Body of pancreas (tissue), 4 donors: ENCODE results near the gene SAG. TPM values are rescaled to one million over a fixed set of nuclear protein-coding genes. Genes with fewer than 3 reads are reported as not detected.

Experiments used
- ATAC-seq: fragments of 150-250 bp; one replicate; pipeline ENCODE4 v1.9.1; 2016
- DNase-seq, 4 donors: peaks; one replicate each; pipeline ENCODE4 v3.0.0-alpha.2; 2019
- H3K27ac ChIP-seq, 4 donors: fragments of 200-600 bp; sonication (generic); 1 replicate in 3 of 4; 2 replicates in 1 of 4; pipeline versions ENCODE4 v1.5.1 to v1.6.1; 2016 to 2019; ENCODE audit warnings: mild to moderate bottlenecking in 1 of 4, mixed read lengths in 1 of 4, moderate library complexity in 1 of 4
- H3K27me3 ChIP-seq, 2 donors: fragments of 200-600 bp; sonication (generic); one replicate each; pipeline ENCODE4 v1.6.0; 2016; ENCODE audit warnings: mild to moderate bottlenecking in 1 of 2
- H3K36me3 ChIP-seq, 2 donors: fragments of 200-600 bp; sonication (generic); replicated peaks in 1 of 2; 2 replicates each; pipeline ENCODE4 v1.5.1; 2016; ENCODE audit warnings: low read depth in 2 of 2; ENCODE audit not compliant: insufficient read depth in 1 of 2
- H3K4me1 ChIP-seq: fragments of 200-600 bp; sonication (generic); one replicate; pipeline ENCODE4 v1.6.0; 2016
- H3K4me3 ChIP-seq, 2 donors: fragments of 200-600 bp; sonication (generic); 1 replicate in 1 of 2; 2 replicates in 1 of 2; pipeline ENCODE4 v1.5.1; 2016 to 2019
- H3K9me3 ChIP-seq, 3 donors: fragments of 200-600 bp; sonication (generic); 1 replicate in 2 of 3; 2 replicates in 1 of 3; pipeline ENCODE4 v1.5.1; 2016
- POLR2A ChIP-seq, 3 donors: fragments of 450-650 bp; IDR thresholded peaks; one replicate each; pipeline ENCODE4 v1.6.1; 2016; ENCODE audit warnings: antibody characterized with exemption in 3 of 3, mild to moderate bottlenecking in 2 of 3
- WGBS, 2 donors: methylation state at CpG; one replicate each; pipeline ENCODE4 v1.1.5; 2017; 5-methylcytosine and 5-hydroxymethylcytosine counted together
- intact Hi-C: fragments of 100-400 bp; cut with DNase I; formaldehyde crosslinking; loops from one replicate; pipeline ENCODE4 v1.15.1; 2023
- total RNA-seq, 2 donors: library from RNA; depleted of rRNA; stranded (reverse); fragments of >200 nt; gene quantifications; one replicate each; pipeline ENCODE4 v1.1.0, GENCODE V29; 2016
- TF ChIP-seq, protein P1 (sequence below), 7 experiments: fragments of 450-650 bp in 4 of 7; fragments of 200-600 bp in 3 of 7; sonication (generic) in 3 of 7; IDR thresholded peaks; one replicate each; pipeline ENCODE4 v1.5.1; 2016 to 2019; ENCODE audit warnings: antibody characterized with exemption in 7 of 7

The SAG gene
- total RNA-seq, 2 donors from 2014 or later: not detected

GRCh38 chr2:233350708-233351107 lies 43.1 kb downstream of the SAG start:
- DNase-seq (peak in 1 of 4 donors; percentile 25), ATAC-seq (no peak)
- intact Hi-C loops: no loop called here
- Histone ChIP-seq H3K4me3 (no peak overlapping the region), H3K27me3 (no peaks in the 10 kb centered on the region), H3K36me3 (no peaks in the 10 kb centered on the region), H3K4me1 (peaks cover 15% of the 10 kb centered on the region), H3K9me3 (no peaks in the 10 kb centered on the region), H3K27ac (no peak overlapping the region)
- no peak for TF ChIP-seq POLR2A (IDR thresholded peaks at IDR 0.05)
- TF ChIP-seq, protein P1, sequence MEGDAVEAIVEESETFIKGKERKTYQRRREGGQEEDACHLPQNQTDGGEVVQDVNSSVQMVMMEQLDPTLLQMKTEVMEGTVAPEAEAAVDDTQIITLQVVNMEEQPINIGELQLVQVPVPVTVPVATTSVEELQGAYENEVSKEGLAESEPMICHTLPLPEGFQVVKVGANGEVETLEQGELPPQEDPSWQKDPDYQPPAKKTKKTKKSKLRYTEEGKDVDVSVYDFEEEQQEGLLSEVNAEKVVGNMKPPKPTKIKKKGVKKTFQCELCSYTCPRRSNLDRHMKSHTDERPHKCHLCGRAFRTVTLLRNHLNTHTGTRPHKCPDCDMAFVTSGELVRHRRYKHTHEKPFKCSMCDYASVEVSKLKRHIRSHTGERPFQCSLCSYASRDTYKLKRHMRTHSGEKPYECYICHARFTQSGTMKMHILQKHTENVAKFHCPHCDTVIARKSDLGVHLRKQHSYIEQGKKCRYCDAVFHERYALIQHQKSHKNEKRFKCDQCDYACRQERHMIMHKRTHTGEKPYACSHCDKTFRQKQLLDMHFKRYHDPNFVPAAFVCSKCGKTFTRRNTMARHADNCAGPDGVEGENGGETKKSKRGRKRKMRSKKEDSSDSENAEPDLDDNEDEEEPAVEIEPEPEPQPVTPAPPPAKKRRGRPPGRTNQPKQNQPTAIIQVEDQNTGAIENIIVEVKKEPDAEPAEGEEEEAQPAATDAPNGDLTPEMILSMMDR (IDR thresholded peaks at IDR 0.05): no peak
- WGBS, 2 donors: 37 to 43% methylated on average over 8 of the region's 8 CpGs

DNA sequence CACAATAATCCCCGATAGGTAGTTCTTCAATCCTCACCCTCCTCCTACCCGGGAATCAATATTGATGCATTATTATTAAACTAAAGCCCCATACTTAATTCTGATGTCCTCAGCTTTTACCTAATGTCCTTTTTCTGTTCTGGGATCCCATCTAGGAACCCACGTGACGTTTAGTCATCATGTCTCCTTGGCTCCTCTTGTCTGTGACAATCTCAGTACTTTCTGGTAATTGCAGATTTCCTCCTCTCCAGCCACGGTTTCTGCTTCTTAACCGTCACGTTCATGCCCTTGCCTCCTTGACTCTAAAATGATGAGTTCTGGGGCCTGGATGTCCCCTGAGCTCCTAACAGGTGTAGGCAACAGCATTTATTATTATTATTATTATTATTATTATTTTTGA lies 43.8 kb downstream of the SAG start:
- Histone ChIP-seq H3K27me3 (no peaks in the 10 kb centered on the region), H3K9me3 (no peaks in the 10 kb centered on the region), H3K4me1 (peaks cover 22% of the 10 kb centered on the region), H3K36me3 (no peaks in the 10 kb centered on the region), H3K4me3 (no peak overlapping the region), H3K27ac (no peak overlapping the region)
- 67 to 79% methylated on average over 7 of the region's 7 CpGs for WGBS, 2 donors
- intact Hi-C loops: no loop called here
- DNase-seq (peak in 1 of 4 donors; percentile 24), ATAC-seq (no peak)
- TF ChIP-seq, protein P1 (IDR thresholded peaks at IDR 0.05): no peak
- TF ChIP-seq POLR2A (IDR thresholded peaks at IDR 0.05): no peak

GRCh38 chr2:233352141-233352842 lies 44.7 kb downstream of the SAG start:
- Histone ChIP-seq H3K27ac (no peak overlapping the region), H3K27me3 (no peaks in the 10 kb centered on the region), H3K36me3 (no peaks in the 10 kb centered on the region), H3K4me3 (no peak overlapping the region), H3K9me3 (no peaks in the 10 kb centered on the region), H3K4me1 (peaks cover 23% of the 10 kb centered on the region)
- DNase-seq (no peak), ATAC-seq (no peak)
- WGBS, 2 donors: 91 to 95% methylated on average over 24 to 25 of the region's 25 CpGs
- TF ChIP-seq, protein P1 (IDR thresholded peaks at IDR 0.05): no peak
- no peak for TF ChIP-seq POLR2A (IDR thresholded peaks at IDR 0.05)
- intact Hi-C loops: no loop called here

DNA sequence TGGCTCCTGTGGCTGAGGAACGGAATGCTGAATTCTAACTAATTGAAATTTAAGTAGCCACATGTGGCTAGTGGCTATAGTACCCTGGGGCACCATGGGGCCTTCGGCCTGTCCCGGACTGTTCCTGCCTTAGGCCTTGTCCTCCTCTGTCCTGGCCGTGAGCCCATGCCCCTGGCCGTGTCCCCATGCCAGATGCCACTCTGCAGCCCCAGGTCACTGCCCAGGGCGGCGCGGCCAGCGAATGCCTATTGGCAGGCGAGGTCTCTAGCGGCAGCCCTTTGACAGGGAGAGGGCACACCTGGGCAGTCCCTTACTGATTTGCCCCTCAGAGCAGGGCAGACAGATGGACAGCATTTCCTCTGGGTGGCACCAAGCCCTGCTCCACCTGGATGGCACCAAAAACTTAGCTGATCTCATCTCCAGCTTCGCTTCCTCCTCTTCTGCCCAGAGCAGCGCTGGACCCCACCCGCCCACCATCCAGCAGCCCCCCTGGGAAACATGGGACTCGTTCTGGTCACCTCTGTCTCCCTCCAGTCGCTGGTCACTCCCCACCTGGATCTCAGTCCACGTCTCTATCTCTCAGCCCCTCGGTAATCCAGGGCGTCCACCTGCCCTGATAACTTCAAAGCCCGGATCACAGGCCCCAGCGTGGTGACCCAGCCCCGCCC lies 45.6 kb downstream of the SAG start:
- Histone ChIP-seq H3K27ac (no peak overlapping the region), H3K27me3 (no peaks in the 10 kb centered on the region), H3K36me3 (no peaks in the 10 kb centered on the region), H3K9me3 (no peaks in the 10 kb centered on the region), H3K4me1 (peaks cover 23% of the 10 kb centered on the region), H3K4me3 (no peak overlapping the region)
- DNase-seq (no peak), ATAC-seq (no peak)
- intact Hi-C loops: no loop called here
- TF ChIP-seq, protein P1 (IDR thresholded peaks at IDR 0.05): no peak
- TF ChIP-seq POLR2A (IDR thresholded peaks at IDR 0.05): no peak
- 64 to 73% methylated on average over 12 to 22 of the region's 22 CpGs for WGBS, 2 donors
